GM18499 (cell line): ENCODE data around the gene TFE3.
"Not testable (repeated sequence)": the region's sequence is repeated elsewhere in the genome, so short reads cannot be mapped to it uniquely, and the experiment has no call there.

ENCODE experiments used
- ATAC-seq: cut with Tn5 transposase; IDR thresholded peaks from one replicate; pipeline ENCODE4 v1.9.1; 2021; ENCODE audit warnings: moderate number of reproducible peaks; ENCODE audit not compliant: insufficient read depth, unreplicated experiment

The TFE3 gene

DNA sequence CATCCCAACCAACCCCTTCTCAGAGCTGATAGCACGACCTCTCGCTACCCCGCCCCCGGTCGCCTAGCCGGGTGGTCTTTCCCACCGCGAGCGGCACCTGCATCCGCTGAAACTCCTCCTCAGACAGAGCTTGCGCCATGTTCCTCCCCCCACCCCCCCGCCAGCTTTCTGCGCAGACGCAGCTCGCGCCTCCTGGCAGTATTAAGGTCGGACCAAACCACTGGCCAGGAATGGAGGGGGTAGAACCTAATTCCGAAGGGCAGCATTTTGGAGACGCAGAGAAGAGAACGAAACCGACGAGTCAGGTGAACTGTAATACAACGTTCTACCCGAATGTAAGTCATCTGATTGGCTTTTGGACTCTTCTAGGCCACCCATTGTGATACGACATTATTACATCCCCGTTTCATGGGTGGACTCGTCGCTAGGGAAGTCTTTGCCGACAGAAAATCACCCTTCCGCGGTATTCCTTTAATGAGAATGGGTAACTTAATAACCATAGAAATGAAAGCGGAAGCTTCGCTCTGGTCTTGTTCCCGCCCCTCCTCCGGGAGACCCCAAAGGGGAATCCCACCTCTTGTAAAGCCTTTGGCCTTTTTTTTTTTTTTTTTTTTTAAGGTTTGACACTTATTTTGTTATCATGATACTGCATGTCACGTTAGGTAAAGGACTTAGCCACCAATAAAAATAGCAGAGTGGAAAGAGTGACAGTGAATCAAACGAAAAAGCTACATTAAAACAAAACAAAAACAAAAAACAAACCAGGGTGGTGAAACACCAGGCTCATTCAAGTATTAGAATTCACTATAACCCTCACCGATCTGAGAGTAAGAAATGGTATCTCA, 40.8 kb downstream of the TFE3 start, which contains the start of gene GRIPAP1:
GRIPAP1 (minus strand) TSS at position 174 of the 845 bp plus-strand sequence; CDS start at position 139, 35 bp downstream.
- ATAC-seq = peak; percentile 51

DNA sequence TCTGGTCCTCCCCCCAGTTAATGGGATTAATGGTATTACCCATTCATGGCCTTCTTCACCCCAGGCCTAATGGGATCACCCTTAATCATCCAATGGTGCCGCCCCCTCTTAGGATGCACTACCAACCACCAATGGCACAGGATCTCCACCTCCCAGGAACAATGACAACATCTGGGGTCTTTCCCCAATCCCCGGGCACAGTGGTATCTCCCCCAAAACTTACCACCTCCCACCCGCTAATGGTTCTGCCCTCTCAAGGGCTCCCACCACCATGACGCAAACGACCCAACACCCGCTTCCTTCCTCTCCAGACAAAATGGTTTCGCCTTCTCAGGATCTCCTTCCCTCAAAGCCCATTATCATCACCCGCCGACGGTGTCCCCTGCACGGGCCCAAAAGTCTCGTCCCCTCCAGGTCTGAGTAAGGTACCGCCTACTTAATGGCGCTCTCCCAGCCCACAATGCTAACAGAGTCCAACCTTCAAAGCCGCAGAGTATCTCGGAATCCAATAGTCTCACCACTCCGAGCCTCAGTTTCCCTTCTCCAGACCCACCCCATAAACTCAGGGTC, 41.6 kb downstream of the TFE3 start:
- no peak for ATAC-seq

DNA sequence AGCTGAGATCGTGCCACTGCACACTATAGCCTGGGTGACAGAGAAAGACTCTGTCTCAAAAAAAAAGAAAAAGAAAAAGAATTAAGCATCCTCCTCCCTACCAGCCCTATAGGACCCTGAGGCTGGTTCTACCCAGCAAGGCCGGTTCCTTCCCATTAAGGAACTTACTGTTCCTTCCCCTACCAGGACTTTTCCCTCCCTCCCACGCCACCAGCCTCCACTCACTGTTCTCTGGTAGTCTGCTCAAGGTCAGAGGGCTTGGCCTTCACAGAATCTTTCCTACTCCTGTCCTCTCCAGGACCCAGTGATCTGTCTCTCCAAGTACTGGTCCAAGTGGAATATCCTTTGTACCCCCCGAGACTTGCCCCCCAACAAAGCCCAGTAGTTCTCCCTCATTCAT, 42.5 kb downstream of the TFE3 start:
- no peak for ATAC-seq

DNA sequence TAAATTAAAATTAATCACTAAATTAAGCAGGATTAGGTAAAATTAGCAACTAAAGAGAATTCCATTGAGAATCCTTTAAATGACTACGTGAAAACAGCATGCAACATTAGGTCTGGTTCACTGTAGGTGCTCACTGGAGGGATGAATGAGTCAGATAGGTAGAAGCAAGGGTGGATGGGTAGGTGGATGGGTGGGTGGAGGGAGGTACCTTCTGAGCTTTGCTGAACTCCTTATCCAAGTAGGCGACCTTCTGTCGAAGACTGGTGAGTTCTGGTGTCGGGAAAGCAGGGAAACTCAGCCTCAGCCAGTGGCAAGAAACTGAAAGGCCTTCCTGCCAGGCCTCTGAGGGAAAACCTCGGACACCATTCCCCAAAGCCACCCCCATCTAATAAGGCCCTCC, 44.1 kb downstream of the TFE3 start:
- ATAC-seq = no peak

DNA sequence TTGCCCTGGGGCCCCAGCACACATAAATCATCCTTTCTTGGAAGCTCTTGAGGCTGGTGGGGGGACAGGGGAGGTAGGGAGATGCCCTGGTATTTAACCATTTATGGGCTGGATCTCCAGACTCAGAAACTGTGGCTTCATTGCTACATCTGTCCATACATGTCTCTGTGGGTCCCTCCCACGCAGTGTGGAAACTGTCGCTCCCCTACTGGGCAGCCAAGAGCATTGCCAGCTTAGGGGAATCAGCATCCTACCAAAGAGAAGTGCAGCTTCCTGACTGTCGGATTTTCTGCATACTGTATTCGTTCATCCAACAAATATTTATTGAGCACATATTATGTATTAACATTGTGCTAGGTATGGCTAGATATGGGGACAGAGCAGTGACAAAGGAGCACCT, 44.8 kb downstream of the TFE3 start:
- ATAC-seq = no peak

DNA sequence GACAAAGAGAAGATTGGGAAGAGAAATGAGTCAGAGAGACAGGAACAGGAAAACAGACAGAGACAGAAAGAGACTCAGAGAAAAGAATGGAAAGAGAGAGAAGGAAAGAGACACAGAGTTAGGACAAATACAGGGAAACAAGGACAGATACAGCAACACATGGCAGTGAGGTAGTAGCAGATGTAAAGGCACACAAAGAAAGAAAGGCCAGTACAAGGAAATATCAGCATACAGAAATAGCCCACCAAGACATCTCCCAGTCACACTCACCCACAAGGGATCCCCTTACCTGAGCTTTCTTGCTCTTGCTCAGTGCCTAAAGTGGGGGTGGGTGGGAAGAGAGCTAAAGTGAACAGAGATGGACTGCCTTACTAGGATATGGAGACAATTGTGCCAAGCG, 45.3 kb downstream of the TFE3 start:
- ATAC-seq = no peak

DNA sequence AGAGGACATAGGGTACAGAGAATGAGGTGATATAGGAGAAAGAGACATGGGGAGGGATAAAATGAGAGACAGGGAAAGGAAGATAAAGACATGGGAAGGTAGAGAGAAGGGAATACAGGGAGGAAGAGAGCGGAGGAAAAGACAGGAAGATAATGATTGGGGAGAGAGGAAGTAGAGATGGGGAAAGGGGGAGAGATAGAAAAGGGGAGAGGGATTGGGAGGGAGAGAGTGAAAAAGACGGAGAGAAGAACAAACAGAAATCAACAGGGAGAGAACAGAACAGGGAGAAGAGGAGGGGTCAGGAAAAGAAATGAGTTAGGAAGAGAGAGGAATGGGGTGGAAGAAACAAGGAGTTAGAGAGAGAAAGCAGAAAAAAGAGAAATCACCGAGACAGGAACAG, 45.7 kb downstream of the TFE3 start:
- ATAC-seq = no peak

DNA sequence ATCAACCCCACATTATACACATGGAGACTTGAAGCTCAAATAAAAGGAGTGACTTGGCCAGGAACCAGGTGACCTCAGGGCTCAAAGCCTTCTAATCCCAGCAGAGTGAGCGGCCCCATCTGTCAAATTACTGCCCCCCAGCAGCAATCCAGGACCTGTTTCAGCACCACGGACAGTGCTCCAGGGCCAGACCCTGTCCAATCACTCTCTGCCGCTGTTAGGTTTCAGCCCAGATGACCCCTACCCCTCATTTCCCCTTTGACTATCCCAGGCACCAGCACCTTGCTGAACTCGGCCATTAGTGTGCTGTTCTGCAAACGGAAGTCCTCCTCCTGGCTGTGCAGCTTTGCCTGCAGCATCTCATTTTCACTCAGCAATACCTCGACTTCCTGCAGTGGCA, 46.2 kb downstream of the TFE3 start:
- no peak for ATAC-seq

DNA sequence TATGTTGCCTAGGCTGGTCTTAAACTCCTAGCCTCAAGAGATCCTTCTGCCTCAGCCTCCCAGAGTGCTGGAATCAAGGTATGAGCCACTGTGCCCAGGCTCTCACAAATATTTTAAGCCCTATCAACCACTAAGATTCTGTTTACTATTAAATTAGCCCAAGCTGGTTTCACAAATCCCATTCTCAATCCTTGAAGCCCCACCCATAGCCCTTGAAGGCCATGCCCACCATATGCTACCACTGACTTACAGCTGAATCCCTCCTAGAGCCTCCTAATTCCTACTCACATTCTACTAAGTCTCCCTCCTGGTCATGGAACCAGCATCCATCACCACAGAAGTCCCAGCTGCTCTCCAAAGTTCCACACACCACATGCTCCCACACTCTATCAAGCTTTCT, 50.8 kb downstream of the TFE3 start:
- ATAC-seq = no peak

DNA sequence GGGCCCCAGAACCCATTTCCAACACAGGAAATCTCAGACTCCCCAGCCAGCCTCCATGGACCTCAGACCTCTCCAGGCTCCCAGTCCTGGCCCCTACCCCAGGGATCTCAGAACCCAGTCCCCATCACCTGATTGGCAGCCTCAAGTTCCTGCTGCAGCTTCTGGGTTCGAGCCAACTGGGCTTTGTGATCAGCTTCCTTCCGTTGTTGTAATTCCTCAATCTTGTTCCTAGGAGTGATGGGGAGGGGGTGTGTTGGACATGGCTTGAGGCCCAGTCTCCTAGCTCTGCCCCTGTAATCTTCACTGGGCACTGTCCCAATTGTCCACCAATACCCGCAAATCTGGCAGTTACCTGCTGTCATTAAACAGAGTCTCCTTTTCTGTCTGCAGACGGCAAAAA, 53.7 kb downstream of the TFE3 start:
- no peak for ATAC-seq

DNA sequence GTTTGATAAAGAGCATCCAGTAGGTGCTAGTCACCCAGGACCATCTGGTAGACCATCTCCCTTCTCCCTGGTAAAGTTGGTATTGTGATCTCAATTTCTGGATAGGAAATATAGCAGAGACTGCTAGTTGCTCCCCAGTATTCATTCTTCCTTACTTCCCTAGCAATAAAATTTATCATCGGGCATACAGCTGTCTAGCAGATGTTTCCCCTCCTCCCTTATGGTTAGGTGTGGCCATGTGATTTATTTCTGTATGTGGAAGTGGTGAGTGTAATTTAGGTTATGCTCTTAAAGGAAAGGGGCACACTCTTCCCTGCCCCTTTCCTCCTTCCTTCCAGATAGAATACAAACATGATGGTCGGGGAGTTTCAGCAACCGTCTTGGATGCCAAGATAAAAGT, 59.3 kb downstream of the TFE3 start:
- ATAC-seq = no peak

DNA sequence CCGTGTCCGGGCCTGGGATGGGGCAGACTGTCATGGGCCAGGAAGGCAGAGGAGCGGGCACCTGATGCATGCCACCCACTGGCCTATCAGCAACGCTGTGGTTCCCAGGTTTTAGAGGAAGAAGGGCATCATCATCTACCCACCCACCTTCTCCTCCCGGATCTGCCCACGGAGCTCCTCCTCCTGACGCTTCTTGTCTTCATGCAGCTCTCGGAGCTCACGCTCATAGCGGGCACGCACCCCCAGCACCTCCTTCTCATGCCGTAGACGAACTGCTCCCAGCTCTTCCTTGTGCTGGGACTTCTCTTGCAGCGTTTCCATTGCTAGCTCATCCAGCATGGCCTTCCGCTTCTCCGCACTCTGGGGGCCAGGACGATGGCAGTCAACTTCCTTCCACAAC, 60.1 kb downstream of the TFE3 start:
- ATAC-seq = no peak

DNA sequence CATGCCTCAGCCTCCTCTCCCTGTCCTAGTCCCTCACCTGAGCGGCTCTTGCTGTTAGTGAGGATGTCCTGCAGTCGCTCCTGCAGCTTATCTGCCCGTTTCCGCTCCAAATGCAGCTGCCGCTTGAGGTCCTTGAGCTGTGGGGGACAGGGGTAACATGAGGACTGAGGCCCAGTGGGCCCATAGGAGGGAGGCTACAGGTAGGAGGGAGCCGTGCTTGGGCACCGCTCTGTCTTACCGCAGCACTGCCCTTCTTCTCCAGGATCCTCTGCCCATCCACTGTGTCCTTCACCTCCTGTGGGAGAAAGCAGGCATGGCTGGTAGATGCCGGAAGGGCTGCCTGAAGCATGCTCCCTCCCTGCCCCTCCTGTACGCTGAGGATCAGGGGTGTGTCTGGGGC, 62.0 kb downstream of the TFE3 start:
- no peak for ATAC-seq

DNA sequence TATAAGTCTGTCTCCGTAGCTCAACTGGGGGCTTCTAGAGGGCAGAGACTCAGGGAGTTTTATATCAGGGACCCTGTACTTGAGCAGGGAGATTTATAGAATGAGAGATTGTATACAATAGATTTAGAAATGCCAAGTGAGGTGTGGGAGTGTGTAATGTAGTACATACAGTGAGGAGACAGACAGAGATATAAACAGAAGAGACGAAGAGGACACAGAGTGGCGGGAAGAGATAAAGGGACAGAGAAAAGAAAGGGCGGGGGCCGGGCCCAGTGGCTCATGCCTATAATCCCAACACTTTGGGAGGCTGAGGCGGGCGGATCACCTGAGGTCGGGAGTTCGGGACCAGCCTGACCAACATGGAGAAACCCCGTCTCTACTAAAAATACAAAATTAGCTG, 62.8 kb downstream of the TFE3 start:
- ATAC-seq = not testable (repeated sequence)
